ENCODE measurements around the gene DDX59. TPM values are rescaled to one million over a fixed set of nuclear protein-coding genes. Genes with fewer than 3 reads are reported as not detected.

The DDX59 gene
- total and polyA plus RNA-seq, 9 of the 15 experiments (the other 6 are each of a cell fraction or from before 2014, with no cell fraction given): 8.3 to 30.4 (median 19.8) TPM

DNA sequence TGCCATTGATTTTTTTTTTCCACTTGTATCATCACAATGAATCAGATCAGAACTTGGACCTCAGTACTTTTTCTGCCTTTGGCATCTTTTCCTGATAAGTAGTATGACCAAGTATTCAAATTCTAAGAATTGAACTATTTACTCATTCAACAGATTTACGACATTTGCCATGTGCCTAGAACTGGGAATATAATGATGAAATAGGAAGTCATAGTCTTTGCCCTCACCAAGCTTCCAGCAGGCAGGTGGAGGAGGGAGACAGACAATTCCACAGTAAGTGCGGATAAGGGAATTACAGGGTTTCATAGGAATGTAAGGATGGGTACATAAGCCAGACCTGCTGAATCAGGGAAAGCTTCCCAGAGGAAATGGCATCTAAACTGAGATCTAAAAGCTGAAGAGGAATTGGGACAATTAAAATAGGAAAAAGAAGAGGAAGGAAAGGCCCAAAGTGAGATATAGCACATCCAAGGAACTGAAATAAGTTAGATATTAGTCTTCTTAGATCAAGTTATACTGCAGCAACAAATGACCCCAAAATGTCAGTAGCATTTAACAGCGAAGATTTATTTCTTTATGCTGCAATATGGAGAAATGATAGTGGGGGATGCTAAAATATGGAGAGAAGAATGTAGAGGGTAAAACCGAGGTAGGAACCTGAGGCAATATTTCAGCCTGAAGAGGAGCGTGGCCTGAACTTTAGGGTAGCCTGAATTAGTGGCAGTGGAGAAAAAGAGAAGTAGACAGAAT, 5.3 kb upstream of the DDX59 start (continued):
- TF ChIP-seq CEBPB (tag; IDR thresholded peaks at IDR 0.05): 0 out of 2 replicates have a peak, but pooled peaks have one; percentile 25
- no peak for TF ChIP-seq KDM5B (IDR thresholded peaks at IDR 0.05; ENCODE audit: insufficient replicate concordance, low read depth, low read length)
- no peak for TF ChIP-seq U2AF2 (optimal IDR thresholded peaks at IDR 0.05; ENCODE audit: low read depth, low read length)
- TF ChIP-seq SMARCE1 (IDR thresholded peaks at IDR 0.05): peak; percentile 69; the same call in 1 of the 2 replicates
- TF ChIP-seq SMAD4 (CRISPR knock-in tag; conservative IDR thresholded peaks at IDR 0.05): 0 out of 2 replicates have a peak, but pooled peaks have one; percentile 8
- peak; percentile 77 for TF ChIP-seq CEBPG (CRISPR knock-in tag; IDR thresholded peaks at IDR 0.05)
- peak in 1 of 2 experiments; percentile 95; a peak in 3 of 4 replicates for TF ChIP-seq CEBPG (tag; conservative IDR thresholded peaks at IDR 0.05 in 1 of 2, IDR thresholded peaks at IDR 0.05 in 1 of 2)
- no peak for TF ChIP-seq ZNF696 (CRISPR knock-in tag; conservative IDR thresholded peaks at IDR 0.05)
- TF ChIP-seq ZBTB8A (IDR thresholded peaks at IDR 0.05; ENCODE audit: partially characterized antibody): no peak
- TF ChIP-seq ZNF766 (CRISPR knock-in tag; conservative IDR thresholded peaks at IDR 0.05): no peak
- 0 out of 2 replicates have a peak, but pooled peaks have one; percentile 14 for TF ChIP-seq TAL1 (IDR thresholded peaks at IDR 0.05)
- no peak for TF ChIP-seq ZNF253 (CRISPR knock-in tag; conservative IDR thresholded peaks at IDR 0.05)
- no peak for TF ChIP-seq PHF8 (IDR thresholded peaks at IDR 0.05; ENCODE audit: borderline replicate concordance, low read length)
- TF ChIP-seq ZSCAN29 (IDR thresholded peaks at IDR 0.05): no peak
- no peak for TF ChIP-seq TAF1 (IDR thresholded peaks at IDR 0.05; ENCODE audit: control insufficient read depth, extremely low read depth, insufficient read depth, low read length, severe bottlenecking)
- TF ChIP-seq ZNF407 (IDR thresholded peaks at IDR 0.05; ENCODE audit: low read depth): no peak
- TF ChIP-seq KDM2B (CRISPR knock-in tag; IDR thresholded peaks at IDR 0.05): no peak
- no peak for TF ChIP-seq SREBF1 (IDR thresholded peaks at IDR 0.05; ENCODE audit: borderline replicate concordance, low read depth, low read length)
- no peak for TF ChIP-seq ETS2 (tag; IDR thresholded peaks at IDR 0.05; ENCODE audit: borderline replicate concordance, poor library complexity, severe bottlenecking)
- no peak for TF ChIP-seq FUS (optimal IDR thresholded peaks at IDR 0.05; ENCODE audit: low read depth, low read length)
- no peak; the same call in 1 of the 2 replicates for TF ChIP-seq BACH1 (tag; IDR thresholded peaks at IDR 0.05)
- no peak for TF ChIP-seq DNMT1 (IDR thresholded peaks at IDR 0.05)

Measured in K562 (cell line).